Hematopoietic multipotent progenitor cell treated with erythropoietin and hydrocortisone succinate and interleukin-3 and kit ligand, for 17 days (in vitro differentiated cells): ENCODE data around the gene CMTR1.

Experiments
- DNase-seq: peaks from one replicate; pipeline ENCODE4 v3.0.0-alpha.2; 2015; ENCODE audit warnings: low spot score

Gene CMTR1

DNA sequence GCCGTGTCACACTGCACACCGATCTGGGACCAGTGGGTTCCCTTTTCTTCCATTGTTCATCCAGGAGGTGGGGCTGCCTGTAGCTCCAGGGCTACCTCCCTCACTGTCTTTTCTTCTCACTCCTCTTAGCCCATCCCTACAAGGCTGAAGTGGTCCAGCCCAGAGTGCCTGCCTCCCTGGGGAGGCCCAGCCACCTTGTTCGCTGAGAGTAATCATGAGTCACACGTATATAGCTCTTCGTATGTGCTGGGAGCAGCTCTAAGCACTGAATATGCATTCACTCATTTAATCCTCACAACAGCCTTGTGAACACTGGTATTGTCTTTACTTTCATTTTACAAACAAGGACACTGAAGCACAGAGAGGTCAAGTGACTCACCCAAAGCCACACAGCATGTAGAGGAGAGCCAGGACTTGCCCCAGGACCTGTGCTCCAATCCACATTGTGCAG, 81.3 kb downstream of the CMTR1 start:
- no peak for DNase-seq

DNA sequence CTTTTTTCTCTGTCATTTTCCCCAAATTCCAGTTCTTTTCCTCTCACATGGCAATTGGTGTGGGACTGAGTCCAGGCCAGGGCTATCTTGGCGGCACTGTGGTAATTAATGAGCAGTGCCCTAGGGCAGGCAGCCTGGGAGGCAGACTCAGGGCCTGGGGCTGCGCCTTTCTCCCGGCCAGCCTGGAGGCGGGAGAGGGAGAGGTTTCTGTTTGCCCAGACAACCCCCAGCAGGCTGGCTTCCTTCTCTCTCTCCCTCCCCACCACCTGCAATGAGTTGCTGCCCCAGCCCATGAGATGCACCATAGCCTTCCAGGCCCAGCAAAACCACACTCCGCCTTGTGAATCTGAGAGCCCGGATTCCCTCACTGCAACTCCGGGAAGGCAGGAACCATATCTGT, 81.8 kb downstream of the CMTR1 start:
- no peak for DNase-seq

DNA sequence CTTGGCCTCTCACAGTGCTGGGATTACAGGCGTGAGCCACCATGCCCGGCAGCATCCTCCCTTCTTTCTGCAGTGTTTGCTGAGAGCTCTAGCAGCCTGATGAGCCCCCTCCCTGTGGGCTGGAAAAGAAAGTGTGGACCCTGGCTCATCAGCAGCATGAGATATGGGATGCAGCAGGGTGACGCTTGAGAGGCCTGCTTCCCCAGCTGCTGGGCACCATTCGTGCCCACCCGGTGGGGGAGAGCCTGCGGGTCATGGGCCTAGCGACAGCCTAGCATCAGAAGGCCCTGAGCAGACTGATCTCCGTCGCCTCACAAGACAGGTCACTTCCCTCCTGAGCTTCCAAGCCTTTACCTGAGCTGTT, 82.7 kb downstream of the CMTR1 start:
- no peak for DNase-seq

DNA sequence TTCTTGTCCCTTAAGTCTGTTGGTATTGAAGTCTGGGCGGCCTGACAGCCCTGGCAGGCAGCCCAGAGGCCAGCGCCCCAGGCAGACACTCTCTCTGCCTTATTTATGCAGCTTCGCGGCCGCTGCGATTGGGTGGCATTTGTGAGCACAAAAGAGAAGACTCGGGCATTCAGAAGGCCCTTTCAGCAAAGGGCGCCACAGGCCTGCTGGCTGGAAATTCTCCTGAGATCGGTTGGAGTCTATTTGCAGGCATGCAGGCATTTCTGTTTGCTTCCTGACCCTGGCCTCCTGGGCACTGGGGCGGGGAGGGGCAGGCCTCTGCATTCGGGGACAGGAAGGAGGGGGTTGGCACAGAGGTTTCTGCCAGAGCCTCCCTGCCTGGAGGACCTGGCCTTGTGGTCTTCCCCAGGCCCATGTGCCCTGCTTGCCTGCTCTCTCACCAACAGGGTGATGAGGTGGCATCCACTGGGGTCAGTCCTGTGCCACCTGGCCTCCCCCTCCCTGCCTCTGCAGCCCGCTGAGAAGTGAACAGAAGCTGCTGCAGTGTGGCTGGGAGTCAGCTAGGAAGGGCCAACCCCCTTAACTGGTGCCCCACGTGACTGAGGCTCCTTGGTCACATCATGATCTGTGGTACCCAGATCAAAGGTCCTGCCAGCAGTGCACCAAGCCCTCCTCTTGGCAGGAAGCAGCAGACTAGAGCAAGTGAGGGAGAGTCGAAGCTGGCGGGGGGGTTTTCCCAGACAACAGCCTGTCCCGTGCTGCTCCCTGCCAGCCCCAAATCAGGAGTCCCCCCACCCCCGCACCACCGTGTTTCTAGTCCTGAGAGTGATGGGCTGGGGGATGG, 83.3 kb downstream of the CMTR1 start:
- DNase-seq = no peak

GRCh38 chr6:37516920-37517405, 83.9 kb downstream of the CMTR1 start:
- no peak for DNase-seq

DNA sequence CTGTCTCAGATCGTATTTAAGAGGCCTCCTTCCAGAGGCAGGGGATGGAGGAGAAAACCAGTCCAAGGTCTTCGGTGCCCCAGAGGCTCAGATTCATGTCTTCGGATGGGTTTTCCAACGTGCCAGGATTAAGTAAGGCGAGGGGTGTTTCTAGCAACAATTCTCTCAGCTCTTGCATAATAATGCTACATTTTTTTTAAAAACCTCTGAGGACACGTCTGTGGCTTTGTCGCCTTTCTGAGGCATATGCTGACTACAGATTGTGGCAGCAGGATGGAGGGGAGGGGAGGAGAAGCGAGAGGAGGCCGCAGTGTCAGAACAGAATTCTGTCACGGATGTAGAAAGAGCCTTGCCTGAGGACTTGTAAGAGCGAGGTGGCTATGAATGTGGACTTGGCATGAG, 84.4 kb downstream of the CMTR1 start:
- no peak for DNase-seq

DNA sequence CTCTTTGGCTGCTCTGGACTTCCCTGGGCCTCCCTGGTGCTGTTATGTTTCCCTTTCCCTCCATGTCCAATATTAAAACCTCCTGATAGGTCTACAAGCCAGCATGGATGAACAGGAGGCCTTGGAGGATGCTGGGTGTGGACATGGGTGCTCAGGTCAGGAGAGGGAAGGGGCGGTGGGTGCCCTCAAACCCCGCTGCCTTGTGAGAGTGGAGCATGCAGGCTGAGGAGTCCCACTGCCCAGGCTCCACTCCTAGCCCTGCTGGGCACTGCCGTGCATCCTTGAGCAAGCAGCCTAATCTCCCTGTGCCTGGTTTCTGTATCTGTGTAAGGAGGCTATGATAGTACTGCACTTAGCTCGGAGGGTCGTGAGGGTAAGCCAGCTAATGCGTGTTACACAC, 85.1 kb downstream of the CMTR1 start:
- no peak for DNase-seq

DNA sequence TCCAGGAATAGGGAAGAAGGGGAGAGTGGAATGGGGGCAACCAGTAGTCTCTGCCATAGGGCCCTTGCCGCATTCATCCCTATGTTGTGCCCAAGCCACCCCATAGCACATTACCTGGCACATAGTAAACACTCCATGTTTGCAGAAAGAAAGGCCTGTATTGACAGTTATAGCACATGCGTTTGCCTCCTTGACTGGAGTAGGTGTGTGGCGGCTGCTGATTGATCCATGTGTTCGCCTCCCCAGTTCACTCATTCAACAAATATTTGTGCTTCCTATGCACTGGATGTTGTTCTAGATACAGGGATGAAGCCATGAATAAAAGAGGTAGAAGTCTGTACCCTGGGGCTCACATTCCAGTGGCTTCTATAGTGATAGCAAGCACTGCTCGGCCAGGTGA, 86.4 kb downstream of the CMTR1 start:
- DNase-seq = no peak

DNA sequence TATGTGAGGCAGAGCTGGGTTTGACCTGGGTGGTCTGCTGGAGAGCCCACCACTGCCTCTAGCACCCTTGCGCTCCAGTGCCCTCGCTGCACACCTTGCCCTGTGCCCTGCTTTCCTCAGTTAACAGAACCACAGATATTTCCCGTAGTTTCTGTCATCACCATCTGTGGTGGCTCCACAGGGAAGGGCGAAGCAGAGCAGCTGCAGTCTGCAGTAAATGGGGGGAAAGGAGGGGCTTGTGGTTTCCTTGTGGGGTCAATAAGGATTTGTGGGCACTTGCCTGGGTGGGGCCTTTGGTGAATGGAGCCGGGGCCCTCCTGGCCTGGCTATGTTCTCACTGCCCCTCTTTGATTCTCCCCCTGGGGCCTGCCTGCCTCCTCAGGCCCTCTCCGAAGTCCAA, 87.9 kb downstream of the CMTR1 start:
- DNase-seq = no peak

GRCh38 chr6:37521674-37522073, 88.7 kb downstream of the CMTR1 start:
- no peak for DNase-seq

DNA sequence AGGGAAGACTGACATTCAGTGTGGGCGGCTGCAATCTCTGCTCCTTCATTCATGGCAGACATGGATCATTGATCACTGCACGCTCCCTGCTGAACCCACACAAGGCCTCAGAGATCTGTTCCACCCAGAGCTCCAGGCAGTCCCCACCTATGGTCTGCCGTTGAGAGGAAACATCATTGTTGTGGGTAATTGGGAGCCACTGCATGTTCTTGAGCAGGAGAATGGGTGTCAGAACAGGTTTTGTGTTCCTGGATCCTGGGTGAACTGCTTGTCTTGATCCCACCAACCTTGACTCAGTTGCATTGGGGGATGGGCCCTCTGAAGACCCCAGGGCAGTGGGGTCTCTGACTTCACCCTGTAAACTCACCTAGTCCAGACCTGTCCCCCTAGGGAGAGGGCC, 89.8 kb downstream of the CMTR1 start:
- DNase-seq = no peak

- DNase-seq = no peak
These were observed 90.4 kb downstream of the CMTR1 start for GRCh38 chr6:37523412-37523811.

DNA sequence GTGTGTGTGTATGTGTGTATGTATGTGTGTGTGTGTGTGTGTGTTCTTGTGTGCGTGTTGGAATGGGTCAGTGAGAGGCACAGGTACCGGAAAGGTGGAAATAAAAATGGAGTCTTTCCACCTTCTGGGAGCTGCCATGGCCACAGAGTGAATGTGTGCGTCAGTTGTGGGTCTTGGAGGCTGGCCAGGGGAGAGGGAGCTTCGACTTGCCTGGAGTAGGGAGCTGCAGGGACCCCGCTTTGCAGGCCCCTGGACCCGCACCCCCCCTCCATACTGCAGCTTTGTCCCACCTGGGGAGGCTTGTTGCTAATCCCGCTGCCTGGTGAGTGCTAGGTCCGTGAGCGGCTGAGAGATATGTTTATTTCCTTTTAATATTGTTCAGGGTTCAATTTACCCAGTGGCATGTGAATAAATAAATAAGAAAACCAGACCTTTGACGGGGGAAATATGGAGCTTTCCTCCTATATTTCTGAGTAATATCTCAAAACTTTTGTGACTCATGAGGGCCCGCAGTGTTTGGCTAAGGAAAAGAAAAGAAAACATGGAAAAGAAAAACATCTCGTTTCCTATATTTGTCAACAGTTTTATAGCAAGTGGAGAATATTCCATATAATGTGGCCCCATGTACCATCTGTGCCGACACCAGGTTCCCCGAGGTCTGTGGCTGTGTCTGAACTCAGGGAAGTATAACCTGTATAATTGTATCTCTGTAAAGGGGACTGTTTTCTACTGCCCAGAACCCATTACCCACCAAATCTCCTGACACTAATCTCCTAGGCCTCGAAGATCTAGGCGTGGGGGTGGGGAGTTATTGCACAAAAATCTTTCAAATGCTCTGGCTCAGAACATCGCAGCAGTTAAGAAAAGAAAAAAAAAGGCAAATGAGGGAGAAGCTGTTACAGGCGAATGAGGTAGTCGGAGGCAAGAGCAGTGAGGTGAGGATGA, 91.3 kb downstream of the CMTR1 start:
- DNase-seq = no peak

GRCh38 chr6:37524970-37525318, 91.9 kb downstream of the CMTR1 start:
- DNase-seq = no peak

DNA sequence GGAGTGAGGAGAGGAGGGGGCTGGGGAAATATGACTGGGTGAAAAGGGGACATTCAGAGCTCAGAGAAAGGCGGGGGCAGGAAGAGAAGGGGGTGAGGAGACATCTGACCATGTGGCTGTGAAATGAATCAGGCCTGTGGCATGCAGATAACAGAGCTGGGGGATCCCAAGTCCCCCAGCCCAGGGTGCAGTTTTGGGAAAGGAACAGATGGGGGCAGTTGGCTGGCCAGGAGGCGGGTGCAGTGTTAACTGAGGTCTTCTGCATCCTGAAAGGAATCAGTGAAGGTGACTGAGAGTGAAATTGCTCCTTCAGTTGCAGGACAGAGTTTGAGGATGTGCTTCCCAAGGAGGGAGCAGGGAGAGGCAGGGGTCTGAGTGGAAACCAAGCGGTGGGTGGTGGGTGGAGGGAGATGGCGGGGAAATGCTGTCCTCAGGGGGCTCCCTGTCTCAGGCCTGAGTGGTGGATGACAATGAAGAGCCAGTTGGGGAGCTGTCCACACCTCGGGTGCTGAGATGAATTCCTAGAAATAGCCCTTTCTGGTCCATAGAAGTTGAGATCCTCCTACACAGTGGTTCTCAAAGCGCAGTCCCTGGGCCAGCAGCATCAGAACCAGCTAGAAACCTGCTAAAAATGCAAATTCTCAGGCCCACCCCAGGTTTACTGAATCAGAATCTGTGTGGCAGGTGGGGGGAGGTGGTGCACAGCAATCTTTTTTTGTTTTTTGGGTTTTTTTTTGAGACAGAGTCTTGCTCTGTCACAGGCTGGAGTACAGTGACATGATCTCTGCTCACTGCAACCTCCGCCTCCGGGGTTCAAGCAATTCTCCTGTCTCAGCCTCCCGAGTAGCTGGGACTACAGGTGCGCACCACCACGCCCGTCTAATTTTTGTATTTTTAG, 92.7 kb downstream of the CMTR1 start:
- no peak for DNase-seq

GRCh38 chr6:37528541-37528940, 95.5 kb downstream of the CMTR1 start:
- DNase-seq = no peak

DNA sequence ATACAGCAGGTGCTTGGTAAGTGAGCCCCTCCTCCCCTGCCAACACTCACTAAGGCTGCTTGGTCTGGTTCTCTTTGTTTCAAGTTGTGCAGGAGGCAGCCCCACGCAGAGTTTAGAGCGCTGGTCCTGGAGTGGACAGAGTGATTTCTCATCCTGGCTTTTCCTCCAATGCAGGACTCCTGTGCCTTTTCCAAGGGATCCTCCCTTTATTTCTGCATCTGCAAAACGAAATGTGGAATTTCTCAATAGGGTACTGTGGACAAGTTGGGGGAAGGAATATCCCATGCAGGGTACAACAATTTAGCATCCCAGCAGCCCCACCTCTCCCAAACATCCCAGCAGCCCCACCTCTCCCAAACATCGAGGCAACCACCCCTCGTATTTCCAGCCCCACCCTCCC, 97.3 kb downstream of the CMTR1 start:
- DNase-seq = no peak

DNA sequence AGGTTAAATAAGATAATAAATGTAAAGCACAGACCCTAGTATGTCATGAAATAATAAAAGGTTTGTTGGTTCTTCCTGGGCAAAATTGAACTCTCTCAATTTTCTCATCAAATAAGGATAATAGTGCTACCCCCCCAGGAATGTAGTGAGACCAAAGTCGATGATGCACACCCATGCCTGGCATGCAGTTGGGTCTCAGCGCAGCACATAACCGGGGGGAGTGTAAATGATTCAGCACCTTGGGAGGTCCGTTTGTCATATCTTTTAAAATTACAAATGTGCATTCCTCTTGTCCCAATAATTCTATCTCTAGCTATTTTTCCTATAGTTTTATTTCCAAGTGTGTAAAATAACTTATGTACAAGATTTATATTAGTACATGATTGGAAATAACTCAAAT, 98.0 kb downstream of the CMTR1 start:
- DNase-seq = no peak
